ENCODE measurements around the gene CMIP.

CMIP gene

DNA sequence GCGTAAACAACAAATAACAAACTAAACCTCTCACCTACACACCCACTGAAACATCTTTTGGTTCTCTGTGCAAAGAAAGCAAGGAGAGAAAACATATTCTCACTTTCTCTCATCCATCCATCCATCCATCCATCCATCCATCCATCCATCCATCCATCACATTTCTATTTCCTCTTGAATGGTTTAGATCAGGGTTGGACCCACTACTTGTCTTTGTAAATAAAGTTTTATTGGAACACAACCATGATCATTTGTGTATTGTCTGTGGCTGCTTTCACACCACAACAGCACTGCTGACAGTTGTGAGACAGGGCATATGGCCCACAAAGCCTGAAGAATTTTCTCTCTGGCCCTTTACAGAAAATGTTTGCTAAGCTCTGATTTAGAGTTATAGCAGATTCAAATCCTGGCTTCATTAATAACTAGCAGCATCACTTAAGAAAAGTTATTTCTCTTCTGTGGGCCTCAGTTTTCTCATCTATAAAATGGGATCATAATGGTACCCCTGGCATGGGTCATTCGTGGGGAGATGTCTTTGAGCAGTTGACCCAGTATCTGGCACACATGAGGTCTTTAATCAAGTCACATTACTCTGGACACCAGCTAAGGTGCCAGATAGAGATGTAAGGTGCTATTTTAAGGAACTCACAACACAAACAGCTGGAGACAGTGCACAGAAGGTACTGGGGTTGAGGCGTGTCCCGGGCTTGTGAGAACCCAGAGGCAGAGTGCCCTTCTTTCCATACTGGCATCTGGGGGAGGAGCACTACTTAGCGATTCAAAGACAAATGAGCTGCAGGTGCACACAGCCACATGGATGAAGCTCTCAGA lies 146.3 kb downstream of the CMIP start:
- DNase-seq: no peak

DNA sequence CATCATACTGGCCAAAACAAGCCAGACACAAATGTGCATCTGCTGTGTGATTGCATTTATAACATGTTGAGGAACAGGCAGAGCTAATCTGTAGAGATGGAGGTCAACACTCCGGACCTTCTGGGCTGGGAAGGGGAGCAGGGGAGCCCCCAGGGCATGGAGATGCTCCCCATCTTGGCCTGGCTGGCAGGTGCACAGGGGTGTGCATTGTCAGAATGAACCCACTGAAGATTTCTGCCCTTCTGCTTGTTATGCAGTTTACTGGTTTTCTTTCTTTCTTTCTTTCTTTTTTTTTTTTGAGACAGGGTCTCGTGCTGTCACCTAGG lies 146.9 kb downstream of the CMIP start:
- DNase-seq: no peak

DNA sequence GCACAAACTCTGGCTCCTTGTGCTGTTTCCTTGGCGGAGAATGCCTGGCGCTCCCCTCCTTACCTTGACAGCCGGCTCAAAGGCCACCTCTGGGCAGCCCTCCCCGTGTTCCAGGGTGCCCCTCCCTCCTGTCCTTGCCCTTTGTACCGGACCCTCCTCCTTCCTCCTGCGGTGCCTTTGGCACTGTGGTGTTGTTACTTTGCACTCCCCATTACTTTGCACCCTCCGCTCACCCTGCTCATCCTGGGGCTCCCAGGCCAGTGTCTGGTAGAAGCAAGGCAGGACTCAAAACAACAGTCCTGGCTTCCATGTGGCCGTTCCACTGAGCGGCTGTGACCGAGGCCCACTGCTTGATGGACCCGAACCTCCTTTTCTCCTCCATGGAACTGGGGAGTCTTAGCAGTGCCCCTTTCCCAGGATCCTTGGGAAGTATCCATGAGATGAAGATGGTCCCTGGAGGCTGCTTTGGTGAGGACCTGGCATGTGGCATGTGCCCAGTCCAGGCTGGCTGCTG lies 147.8 kb downstream of the CMIP start:
- no peak for DNase-seq

DNA sequence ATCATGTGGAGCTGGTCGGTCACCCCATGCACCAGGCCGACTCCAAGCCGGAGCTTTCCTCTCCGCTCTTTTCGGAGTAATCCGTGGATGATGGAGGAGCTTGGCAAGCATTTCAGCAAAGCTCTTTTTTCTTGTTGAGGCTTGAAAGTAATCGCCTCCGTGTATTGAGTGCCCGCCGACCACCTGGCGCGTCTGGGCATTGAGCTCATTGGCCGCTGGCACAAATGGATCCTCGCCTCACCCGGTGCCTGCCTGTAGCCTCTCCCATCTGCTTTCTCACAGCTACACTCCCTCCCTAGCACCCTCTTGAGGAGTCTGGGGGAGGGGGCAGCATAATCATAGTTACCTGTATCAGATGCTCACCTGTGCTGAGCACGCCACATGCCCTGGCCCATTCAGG lies 148.9 kb downstream of the CMIP start:
- DNase-seq: no peak

DNA sequence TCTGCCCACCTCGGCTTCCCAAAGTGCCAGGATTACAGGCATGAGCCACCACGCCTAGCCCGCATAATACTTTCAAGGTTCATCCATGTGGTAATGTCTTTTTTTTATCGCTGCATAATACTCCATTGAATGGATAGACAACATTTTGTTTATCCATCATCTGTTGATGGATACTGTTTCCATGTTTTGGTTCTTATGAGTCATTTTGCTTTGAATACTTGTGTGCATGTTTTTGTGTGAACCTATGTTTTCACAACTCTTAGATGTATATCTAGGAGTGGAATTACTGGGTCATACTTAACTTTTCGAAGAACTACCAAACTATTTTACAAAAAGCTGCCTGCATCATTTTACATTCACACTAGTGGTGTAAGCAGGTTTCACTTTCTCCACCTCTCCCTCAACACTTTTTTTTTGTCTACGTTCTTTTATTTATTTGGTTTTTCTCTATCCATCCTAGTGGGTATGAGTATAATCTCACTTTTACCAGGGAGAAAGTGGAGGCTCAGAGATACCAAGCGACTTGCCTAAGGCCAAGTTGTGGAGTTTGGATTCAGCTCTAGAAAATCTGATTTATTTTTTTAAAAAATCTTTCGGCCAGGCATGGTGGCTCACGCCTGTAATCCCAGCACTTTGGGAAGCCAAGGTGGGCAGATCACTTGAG lies 151.2 kb downstream of the CMIP start:
- DNase-seq: no peak

DNA sequence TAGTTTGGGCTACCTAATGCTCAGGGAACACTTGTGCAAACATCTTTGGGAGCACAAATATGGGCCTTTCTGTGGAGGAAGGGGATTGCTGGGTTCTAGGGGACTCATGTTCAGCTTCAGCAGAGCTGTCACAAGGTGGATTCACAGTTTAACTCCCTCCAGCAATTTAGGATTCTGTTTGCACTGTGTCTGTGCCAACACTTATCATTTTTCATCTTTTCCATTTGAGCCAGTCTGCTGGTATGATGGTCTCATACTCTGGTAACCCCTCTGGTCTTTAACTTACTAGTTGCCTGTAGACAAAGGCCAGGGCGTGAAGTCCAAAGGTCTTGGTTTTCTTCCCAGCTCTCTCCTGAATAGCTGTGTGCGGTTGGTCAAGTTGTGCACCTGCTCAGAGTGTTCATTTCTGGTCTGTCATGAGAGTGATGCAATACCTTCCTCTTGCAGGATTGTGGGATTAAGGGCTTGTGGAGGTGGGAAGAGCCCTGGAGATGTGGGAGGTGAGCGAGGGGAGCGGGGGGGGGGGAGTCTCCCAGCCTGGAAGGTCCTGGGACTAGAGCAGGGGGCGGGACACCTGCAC lies 152.6 kb downstream of the CMIP start:
- no peak for DNase-seq

DNA sequence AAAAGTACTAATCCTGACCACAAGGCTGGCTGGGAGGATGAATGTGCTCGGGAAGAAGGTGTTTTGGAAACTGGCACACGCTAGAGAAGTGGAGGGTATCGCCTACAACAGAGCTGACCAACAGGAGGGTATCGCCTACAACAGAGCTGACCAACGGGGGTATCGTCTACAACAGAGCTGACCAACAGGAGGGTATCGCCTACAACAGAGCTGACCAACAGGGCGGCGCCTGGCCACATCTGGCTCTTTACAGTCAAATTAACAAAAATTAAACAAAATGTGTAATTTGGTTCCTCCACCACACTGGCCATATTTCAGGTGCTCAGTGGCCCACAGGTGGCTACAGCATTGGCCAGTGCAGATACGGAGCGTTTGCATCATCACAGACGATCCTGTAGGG lies 153.5 kb downstream of the CMIP start:
- DNase-seq: no peak

DNA sequence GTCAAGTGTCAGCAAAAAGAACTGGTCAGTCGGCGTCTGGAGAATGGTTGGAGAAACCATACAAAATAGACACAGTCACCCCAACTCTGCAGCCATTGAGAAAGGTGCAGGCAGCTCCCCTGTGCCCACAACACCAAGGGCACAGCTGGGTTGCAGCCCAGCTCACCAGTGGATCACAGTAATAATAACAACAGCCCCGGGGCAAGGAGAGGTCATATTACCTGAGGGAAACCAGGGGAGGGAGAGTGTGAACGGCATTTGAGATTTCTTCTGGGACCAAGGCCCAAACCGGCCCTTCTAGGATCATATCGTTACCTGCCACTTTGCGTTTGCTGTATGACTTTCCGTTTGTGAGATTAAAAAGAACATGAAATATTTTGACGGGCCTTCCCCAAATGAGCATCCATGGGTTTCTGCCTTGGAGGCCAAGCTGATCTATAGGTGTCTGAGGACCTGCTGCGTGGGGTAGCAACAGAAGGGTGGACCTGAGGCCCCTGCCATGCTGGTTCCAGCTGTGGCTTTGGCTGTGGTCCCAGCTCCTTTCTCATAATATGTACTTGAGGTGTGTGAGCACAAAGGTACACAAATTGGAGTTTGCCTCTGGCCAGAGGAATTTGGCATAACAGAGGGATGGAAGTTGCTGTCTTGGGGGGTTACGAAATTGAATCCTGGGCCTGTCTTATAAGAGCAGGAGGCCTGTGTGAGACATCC lies 154.6 kb downstream of the CMIP start:
- DNase-seq: no peak

DNA sequence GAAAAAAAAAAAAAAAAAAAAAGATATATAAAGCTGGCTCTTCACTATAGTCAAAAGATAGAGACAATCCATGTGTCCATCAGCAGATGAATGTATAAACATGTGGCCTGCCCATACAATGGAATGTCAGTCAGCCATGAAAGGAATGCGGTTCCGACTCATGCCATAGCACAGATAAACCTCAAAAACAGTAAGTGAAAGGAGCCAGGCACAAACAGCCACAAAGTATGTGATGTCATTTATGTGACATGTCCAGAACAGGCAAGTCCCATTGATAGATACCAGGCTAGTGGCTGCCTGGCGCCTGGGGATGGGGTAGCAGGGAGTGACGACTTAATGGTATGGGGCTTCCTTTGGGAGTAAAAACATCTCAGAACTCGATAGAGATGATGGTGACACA lies 155.7 kb downstream of the CMIP start:
- DNase-seq: no peak

DNA sequence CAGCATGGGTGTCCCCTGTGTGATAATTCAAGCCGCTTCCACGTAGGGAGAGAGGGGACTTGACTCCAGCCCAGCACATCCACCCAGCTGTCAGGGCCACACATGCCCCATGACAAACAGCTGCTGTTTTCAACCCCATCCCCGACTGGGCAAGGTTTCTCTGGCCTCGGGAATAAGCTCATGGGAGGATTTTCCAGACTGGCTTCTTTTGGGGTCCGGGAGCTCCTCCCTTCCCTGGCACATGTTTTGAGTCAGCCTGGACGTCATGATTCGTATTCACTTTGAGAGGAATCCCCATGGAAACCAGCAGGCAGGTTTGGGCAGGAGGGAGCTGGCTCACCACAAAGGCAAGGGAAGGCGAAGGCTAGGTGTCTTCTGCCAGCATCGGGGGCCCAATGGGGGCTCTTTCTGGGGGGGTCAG lies 156.4 kb downstream of the CMIP start:
- no peak for DNase-seq

DNA sequence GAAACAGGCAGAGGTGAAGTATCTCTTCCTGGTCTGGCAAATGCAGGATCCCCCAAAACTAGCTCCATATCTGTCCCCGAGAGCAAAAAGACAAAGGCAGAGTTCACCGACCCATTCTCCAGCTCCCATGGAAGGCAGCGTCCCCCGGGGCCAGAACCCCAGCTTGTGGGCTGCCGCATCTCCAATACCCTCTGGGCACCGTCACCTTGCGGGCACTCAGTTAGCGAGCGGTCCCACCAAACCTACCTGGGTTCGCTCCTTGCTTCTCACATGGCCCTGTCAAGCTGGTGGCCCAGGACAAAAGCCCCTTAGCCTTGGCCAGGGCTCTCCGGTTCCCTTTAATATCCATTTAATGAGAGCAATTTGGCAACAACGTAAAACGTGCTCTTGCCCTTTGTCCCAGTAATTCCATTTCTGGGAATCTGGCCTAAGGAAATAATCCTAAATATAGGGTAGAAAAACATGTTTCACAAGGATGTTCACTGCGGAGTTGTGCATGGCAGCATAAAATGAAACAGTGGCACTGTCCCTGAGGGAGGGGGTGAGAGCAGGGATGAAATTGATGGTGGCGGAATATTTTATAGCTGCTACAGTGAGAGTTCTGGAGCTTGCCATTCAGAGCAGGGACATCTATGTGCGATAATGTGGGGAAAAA lies 157.1 kb downstream of the CMIP start:
- no peak for DNase-seq

DNA sequence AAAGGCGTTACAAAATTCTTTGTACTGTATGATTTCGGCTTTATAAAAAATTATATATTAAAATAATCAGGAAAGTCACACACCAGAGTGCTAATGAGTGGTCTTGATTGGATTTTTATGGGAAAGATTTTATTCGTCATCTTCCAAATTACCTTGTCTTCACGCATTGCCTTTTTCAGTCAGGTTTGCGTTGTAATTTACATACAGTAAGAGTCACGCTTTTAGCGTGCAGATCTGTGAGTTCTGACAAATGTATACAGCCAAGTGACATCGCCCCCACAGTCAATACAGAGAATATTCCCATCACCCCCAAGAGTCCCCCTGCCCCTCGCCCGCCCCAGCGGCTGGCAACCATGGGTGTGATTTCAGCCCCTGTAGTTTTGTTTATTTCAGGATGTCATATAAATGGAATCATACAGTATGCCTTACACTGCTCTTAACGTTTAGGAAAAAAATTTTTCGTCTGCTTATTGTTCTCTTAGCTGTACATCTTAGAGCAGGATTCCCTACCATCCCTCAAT lies 157.7 kb downstream of the CMIP start:
- no peak for DNase-seq

DNA sequence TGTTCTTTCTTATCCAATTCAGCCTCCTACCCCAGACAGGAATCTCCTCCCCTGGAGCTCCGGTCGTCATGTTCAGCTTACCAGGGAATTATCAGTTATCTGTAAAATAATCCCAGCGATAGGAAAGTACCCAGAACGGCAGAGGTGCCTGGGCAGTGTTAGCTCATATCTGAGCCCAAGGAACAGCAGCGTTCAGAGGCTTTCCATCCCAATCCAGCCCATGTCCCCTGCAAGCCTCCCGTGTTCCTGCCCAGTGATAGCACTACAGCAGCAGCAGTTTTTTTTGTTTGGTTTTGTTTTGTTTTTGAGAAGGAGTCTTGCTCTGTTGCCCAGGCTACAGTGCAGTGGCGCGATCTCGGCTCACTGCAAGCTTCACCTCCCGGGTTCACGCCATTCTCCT lies 158.2 kb downstream of the CMIP start:
- DNase-seq: no peak

DNA sequence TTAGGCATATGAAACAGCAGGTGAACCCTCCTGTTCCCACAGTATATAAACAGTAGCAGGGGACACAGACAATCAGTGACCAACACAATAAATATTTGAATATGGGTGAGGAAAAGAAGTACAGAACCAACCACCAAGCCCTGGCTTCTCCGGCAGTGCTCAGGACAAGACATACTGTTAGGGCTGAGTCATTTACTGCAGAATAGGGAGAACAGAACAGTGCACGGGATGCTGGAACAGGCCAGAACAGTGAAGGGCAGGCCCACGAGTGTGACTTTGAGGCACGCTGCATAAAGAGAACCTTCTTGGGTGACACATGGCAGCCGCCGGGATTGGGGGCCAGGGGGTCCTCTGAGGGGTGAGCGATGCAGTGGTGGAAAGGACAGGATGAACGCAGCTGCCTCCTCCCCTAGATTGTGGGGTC lies 160.4 kb downstream of the CMIP start:
- no peak for DNase-seq

DNA sequence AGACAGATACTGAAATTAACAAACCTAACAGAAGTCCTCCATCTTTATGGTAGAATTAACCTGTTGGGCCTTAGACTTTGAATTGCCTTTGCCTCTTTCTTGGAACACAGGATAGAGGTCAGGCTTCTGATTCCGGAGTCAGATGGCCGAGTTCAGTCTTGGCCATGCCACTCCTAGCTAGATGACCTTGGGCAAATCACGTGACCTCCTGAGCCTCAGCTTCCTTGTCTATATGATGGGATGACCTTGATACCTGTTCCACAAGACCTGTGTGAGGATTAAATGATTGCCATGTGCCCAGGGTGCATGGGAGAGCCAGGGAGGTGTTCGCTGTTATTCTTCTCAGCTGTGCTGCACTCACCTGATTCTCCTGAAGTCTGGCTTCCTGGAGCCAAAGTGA lies 161.4 kb downstream of the CMIP start:
- DNase-seq: no peak

DNA sequence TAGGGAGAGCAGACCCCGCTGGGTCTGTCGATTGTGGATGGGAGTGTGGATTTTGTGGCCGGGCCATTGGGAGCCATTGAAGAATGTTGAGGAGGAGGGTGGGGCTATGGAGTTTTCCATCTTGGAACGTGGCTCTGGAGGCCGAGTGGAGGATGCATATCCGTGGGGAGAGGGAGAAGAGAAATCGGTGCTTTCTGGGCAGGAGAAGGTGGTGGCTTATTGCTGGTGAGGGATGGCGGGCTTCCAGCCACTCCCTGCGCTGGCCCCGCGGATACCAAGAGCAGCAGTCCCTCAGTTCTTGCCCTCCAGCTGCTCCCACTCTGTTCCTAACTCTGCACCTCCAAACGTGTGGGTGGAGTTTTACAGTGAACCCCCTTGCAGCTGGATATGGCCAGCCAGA lies 162.4 kb downstream of the CMIP start:
- no peak for DNase-seq

DNA sequence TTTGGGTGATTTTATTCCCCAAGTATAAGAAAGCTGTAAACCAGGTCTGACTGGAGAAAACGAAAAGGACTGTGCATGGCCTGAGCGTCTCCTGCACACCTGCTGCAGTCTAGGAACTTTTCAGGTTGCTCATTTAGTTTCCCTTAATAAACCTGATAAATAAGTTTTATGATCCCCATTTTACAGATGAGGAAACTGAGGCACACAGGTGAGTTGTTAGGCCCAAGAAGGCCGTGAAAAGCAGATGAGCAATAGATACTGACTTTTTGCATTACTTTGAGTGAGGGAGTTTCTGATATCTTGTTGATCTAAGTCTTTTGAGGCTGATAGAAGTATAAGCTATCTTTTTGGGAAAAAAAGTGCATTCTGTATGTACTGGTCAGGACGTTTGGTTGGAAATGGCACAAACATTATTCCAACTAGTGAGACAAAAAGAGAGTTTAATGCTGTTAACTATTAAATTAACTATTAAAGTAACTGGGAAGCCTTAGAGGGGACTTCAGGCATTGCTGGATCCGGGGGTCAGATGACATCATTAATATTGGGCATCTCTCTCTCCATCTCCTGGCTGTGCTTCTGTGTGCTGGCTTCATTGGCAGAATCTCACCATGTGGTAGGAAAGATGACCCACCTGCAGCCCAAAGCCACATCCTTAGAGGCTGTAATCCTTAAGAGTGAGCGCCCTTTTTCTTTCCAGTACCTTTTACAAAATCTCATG lies 163.4 kb downstream of the CMIP start:
- DNase-seq: no peak

DNA sequence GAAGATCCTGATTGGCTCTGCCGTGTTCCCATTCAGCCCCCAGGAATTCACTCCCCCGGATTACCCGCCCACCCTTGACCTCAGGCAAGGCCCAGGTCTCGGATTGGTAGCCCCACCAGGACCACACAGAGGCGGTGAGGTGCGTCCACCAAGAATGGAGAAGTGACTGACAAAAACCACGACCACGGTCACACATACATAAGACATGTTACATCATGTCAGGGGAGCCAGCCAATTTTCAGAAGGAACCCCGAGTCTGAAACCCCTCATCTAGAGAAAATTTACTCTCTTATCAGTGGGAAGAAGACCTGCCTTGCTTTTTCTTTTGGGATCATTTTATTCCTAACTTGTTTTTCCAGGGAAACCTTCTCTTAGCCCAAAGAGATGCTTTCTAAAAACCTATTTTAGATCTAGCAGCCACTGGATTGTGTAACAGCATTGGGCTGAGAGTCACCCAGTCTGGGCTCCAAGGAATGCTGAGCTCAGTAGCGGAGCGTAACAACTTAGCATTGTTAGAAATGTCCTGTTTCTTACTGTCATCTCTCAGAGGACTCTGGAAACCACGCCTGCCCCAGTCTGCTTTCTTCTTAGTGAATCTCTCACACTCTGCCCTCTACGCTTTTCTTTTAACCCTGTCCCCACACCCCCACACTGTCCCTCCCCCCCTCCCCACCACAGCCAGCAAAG lies 164.1 kb downstream of the CMIP start:
- no peak for DNase-seq

DNA sequence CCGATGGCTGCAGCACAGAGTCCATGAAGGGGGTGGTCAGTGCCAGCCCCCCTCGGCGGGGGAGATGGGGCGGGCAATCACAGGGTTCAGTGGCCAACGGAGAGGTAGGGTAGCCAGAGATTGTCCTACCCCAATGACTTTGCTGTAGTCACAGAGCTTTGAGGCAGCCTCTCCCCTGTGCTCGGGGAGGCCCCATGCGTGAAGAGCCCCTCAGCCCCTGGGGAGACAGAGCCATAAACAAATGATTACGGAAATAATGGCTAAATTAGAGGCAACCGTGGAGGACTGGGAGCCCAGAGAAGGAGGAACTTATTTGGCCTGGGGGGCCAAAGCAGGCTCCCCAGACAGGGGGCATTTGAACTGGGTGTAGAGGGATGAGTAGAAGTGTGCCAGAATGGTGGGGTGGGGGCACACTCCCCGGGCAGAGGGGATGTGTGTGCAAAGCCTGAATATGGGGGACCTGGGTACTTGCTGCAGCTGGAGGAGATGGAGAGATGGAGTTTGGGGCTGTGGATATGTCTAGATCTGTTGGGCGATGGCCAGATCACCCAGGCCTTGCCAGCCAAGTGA lies 164.8 kb downstream of the CMIP start:
- DNase-seq: no peak

DNA sequence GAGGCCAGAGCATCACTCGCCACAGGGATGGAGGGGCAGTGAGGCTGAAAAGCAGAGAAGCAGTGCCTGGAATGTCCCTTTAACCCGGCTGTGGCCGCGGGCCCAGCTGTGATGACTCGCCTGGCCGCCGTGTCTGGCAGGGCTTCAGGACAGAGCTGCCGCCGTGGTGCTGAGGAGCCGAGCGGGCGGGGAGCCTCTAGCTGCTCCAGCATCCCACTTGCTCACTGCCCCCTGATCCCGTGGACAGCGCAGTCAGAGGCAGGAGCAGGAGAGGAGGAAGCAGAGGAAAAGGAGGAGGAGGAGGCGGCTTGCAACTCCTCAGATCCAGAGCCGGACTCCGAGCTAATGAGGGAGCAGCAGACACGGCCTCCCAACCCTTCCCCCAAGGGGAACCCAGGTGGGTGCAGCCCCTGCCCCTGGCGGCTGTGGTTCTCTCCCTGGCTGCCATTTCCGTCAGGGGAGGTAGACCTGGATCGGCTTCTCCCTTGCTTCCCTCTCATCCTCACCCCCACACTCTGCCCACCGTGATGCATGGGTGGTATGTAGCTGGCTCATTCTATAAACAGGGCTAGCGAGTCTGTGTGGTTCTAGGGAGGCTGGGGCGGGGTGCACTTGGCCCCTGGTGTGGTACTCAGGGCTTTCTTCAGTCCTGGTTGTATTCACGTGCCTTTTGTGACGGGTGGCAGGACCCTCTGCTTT lies 165.7 kb downstream of the CMIP start:
- DNase-seq: no peak
